ENCODE measurements around the gene ITIH2.
"Not testable (repeated sequence)": the region's sequence is repeated elsewhere in the genome, so short reads cannot be mapped to it uniquely, and the experiment has no call there.

Gene ITIH2

GRCh38 chr10:7744307-7744706 is 41.2 kb downstream of the ITIH2 start:
- DNase-seq (ENCODE audit: low spot score) = no peak

- DNase-seq (ENCODE audit: low spot score) = not testable (repeated sequence)
These were observed 45.5 kb downstream of the ITIH2 start for GRCh38 chr10:7748637-7749036.

GRCh38 chr10:7750222-7750621 is 47.1 kb downstream of the ITIH2 start:
- DNase-seq (ENCODE audit: low spot score) = no peak

DNA sequence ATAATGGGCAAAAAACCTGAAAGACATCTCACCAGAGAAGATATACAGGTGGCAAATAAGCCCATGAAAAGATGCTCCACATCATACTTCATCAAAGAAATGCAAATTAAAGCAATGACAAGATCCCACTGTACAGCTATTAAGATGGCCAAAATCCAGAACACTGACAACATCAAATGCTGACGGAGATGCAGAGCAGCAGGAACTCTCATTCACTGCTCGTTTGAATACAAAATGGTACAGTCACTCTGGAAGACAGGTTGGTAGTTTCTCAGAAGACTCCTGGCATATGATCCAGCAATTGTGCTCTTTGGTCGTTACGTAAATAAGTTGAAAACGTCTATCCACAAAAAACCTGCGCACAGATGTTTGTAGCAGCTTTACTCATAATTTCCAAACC is 49.1 kb downstream of the ITIH2 start:
- no peak for DNase-seq (ENCODE audit: low spot score)

DNA sequence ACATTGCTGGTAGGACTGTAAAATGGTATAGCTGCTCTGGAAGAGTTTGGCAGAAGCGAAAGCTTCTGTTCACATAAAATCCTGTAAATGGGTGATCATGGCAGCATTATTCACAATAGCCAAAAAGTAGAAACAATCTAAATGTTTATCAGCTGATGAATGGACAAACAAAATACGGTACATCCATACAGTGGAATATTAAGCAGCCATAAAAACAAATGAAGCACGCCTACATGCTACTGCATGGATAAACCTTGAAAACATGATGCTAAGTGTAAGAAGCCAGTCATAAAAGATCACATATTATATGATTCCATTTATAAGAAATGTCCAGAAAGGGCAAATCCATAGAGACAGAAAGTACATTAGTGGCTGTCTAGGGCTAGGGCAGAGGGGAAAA is 52.0 kb downstream of the ITIH2 start:
- no peak for DNase-seq (ENCODE audit: low spot score)

DNA sequence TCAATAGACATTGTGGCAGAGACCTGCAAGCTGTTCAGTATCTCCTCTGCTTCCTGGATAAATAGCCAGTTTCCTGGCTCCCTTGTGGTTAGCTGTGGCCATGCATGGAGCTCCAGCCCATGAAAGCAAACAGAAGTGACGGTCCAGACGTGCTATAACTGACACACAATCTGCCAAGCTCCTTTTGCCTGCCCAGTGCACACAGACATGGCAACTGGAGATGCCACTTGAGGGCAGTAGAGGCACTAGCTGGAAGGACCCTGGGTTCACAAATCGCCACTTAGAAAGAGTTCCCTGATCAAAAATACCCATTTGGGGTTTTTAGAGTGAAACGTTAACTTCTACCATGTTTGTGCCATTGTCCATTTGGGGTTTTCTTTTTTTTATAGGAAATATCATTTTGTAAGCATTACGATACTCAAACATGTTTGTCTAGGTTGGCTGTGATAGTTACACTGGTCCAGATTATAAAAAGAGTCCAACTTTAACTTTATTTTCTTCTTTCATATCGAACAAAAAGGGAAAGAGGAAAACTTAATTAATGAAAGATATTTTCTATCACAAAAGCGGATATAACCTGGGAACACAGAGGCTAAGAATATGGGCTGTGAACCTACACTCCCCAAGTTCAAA is 53.4 kb downstream of the ITIH2 start:
- DNase-seq (ENCODE audit: low spot score) = peak; percentile 20

DNA sequence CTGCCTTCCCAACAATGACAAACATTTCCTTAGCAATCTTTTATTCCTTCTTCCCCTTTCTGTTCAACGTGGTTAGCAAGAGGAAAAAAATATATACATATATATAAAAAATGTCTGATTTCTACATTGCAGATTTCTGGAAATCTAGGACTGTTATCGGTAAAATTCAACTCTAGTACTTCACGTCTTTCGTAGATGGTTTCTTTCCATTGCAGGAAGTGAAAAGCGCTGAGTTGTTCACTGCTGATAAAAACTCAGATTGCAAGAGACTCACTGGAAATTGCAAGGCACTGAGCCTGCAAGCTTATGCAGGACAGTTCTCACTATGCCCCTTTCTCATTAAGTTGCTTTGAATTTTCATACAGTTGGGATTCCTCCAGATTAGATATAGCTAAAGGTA is 60.8 kb downstream of the ITIH2 start:
- no peak for DNase-seq (ENCODE audit: low spot score)

- DNase-seq (ENCODE audit: low spot score) = no peak
These were observed 63.1 kb downstream of the ITIH2 start for GRCh38 chr10:7766241-7766640.

GRCh38 chr10:7767209-7767608 is 64.1 kb downstream of the ITIH2 start:
- DNase-seq (ENCODE audit: low spot score) = no peak

- DNase-seq (ENCODE audit: low spot score) = no peak
These were observed 65.3 kb downstream of the ITIH2 start for GRCh38 chr10:7768417-7768816.

DNA sequence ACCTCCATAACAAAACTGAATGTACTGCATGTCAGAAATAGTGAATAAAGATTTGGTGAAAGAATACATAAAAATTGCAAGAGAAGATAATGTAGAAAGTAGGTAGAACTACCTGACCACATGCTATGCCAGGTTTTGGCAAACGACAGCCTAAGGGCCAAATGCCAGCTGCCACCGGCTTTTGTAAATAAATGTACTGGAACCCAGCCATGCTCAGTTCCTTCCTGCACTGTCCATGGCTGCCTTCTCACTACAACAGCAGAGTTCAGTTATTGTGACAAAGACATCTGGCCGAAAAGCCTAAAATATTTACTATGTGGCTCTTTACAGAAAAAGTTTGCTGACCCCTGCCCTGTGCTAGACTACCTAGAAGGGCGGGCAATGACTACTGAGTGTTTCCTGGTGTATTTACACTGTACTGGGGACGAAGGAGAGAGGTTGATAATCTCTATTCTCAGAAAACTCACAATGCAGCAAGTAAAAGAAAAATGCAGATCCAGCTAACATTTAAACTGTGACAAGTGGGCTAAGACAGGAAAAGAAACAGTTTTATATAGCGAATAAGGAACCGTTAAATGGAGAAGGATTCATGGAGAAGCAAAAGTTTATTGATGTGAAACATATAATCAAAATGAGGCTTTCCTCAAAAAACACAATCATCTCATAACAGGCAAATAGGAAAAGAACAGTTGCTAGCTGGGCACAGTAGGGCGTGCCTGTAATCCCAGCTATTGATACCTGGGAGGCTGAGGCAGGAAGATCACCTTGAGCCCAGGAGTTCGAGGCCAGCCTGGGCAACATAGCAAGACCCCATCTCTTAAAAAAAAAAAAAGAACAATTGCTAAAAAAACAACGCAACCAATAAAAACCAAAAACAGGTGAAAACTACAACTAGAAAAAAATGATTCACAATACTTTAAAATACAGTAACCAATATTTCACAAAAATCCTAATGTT is 71.0 kb downstream of the ITIH2 start:
- no peak for DNase-seq (ENCODE audit: low spot score)

- DNase-seq (ENCODE audit: low spot score) = no peak
These were observed 73.7 kb downstream of the ITIH2 start for GRCh38 chr10:7776777-7777176.

GRCh38 chr10:7782194-7782593 is 79.1 kb downstream of the ITIH2 start:
- DNase-seq (ENCODE audit: low spot score) = not testable (repeated sequence)

- DNase-seq (ENCODE audit: low spot score) = no peak
These were observed 83.3 kb downstream of the ITIH2 start for GRCh38 chr10:7786430-7786829.

DNA sequence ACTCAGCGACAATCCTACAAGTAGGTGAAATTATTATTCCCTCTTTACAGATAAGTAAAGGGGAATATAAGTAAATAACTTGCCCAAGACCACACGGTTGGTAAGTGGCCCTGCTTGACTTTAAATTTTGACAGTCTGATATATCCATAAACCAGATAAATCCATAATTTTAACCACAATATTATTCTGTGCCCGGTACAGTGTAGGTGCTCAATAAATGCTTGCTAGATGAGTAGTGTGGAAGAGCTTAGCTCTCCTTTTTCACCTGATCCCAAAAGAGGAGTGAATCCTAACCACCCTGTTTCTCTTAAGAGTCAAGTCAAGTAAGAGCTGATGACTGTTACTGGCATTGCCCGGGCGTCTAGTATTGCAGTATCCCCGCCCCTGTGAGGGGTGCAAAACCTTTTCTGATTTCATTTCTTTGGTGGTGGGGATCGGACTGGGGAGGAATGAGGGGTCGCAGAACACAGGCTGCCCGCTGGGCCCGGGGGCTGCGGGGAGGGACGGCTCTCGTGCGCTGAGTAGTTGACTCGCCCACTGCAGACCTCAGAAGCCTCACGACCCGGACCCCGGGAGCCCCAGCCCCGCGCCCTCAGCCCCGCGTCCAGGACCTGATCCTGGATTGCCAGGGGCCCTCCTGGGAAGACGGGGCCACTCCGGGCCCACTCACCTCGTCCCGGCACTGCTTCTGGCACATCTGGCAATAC is 84.2 kb downstream of the ITIH2 start:
- DNase-seq (ENCODE audit: low spot score) = peak; percentile 33

DNA sequence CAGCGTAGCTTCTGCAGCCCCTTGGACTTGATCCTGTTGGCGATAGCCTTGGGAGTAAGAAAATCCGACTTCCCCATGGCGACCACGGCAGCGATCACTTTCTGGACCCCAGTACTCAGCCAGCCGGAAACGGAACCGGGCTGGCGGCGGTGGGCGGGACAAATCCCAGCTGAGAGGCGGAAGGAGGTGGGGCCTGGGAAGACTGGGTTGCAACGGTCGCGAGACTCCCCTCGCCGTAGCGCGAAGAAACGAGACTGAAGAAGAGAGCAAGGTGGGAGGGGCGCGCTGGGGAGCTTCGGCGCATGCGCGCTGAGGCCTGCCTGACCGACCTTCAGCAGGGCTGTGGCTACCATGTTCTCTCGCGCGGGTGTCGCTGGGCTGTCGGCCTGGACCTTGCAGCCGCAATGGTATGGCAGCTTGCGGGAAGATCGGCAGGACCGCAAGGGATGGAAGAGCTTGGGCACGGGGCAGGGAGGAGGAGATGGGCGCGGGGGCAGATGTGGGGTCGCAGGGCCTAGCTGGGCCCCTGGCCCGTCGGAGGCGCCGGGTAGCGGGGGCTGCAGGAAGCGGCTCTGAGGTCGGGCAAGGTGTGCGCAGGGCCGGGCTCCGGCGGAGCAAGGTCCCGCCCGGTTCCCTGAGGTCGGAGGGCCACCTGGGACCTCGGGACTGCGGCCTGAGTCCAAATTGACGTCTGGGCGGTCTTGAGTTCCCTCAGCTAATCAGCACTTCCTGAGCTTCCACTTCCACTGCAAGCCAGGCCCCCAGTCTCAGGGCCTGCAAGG is 84.9 kb downstream of the ITIH2 start, which contains the start of the genes ATP5F1C and KIN:
Gene ATP5F1C, plus strand, starts transcription at position 321 of the 782 bp plus-strand sequence. Its CDS starts 31 bp downstream, at position 352.
Gene KIN, minus strand, starts transcription at position 137 of the 782 bp plus-strand sequence. Its CDS starts 60 bp downstream, at position 77.
- DNase-seq (ENCODE audit: low spot score) = peak; percentile 99

DNA sequence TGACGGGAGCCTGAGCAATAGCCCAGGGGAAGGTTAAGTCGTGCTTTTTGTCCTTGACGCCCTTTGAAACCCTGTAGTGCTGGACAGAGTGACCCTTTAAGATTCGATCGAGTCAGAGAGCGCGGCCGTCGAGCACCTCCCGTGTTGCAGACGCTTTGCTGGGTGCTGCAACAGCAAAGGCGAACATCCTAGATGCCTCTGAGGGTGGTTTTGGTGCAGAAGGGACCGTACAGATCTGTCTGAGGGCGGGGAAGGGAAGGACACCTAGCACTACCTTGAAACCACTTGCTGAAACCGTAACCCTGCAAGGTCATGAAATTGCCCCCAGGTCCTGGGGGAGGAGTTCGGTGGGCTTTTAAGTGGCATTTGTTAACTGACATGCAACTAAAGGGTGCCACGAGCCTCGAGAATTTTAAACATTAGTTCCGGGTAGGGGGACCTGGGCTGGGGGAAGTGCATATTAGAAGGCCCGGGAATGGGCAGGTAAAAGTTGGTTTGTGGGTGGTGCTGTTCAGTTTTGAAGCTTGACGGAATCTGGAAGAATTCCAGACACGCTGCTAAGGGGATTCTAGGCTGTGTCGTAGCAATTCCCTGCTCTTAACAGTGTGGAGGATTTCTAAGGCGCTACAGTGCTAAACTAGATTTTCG is 85.6 kb downstream of the ITIH2 start:
- DNase-seq (ENCODE audit: low spot score) = peak; percentile 12

- DNase-seq (ENCODE audit: low spot score) = peak; percentile 22
These were observed 86.3 kb downstream of the ITIH2 start for GRCh38 chr10:7789390-7789789.

- no peak for DNase-seq (ENCODE audit: low spot score)
These were observed 89.4 kb downstream of the ITIH2 start for GRCh38 chr10:7792541-7792940.

DNA sequence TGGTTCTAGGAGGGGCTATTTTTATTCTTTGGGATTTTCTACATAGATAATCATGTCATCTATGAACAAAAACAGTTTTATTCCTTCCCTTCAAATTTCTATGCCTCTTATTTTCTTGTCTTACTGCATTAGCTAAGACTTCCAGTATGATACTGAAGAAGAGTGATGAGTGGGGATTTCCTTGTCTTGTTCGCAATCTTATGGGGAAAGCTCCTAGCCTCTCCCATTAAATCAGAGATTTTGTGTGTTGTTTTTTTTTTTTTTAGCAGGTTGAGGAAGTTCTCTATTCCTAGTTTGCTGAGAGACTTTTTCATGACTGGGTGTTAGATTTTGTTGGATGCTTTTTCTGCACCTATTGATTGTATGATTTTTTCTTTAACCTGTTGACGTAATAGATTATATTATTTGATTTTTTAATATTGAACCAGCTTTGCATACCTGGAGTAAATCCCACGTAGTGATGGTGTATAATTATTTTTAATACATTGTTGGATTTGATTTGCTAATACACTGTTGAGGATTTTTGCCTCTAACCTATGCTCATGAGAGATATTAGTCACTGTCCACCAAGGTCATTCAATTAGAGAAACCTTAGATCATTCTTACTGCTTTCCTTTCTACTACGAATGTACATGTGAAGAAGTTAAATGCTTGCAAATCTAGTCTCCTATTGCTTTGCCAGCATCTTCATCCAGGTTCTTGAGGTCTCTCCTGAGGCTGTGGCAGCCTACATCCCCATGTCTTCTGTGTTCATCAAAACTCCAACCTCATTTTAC is 91.3 kb downstream of the ITIH2 start:
- no peak for DNase-seq (ENCODE audit: low spot score)

Measured in GM03348 (cell line).